Smooth muscle cell (in vitro differentiated cells): ENCODE data around the gene GANC. TPM values are rescaled to one million over a fixed set of nuclear protein-coding genes. Genes with fewer than 3 reads are reported as not detected.
A peak's percentile ranks its signal among the peaks of the same experiment; 100 is the strongest.
"Not testable (repeated sequence)": the region's sequence is repeated elsewhere in the genome, so short reads cannot be mapped to it uniquely, and the experiment has no call there.

ENCODE experiments used
- DNase-seq: peaks from one replicate; lab custom pipeline; 2025; ENCODE audit not compliant: unreplicated experiment; lab: John Stamatoyannopoulos, UW
- H2AFZ ChIP-seq: fragments of 200-600 bp; sonication (generic); 2 replicates; pipeline ENCODE4 v1.6.0; 2016; ENCODE audit warnings: antibody characterized with exemption, low read depth, mild to moderate bottlenecking
- H3F3A ChIP-seq: fragments of 200-600 bp; sonication (generic); 2 replicates; pipeline ENCODE4 v1.6.0; 2017; ENCODE audit warnings: antibody characterized with exemption, low read depth
- H3K27ac ChIP-seq: fragments of 200-600 bp; sonication (generic); 2 replicates; pipeline ENCODE4 v1.5.1; 2016; ENCODE audit warnings: low read depth, mild to moderate bottlenecking
- H3K27me3 ChIP-seq: fragments of 200-600 bp; sonication (generic); 2 replicates; pipeline ENCODE4 v1.6.1; 2016; ENCODE audit warnings: low read depth, mild to moderate bottlenecking
- H3K36me3 ChIP-seq: fragments of 200-600 bp; sonication (generic); 2 replicates; pipeline ENCODE4 v1.5.1; 2016; ENCODE audit warnings: low read depth
- H3K4me1 ChIP-seq: fragments of 200-600 bp; sonication (generic); 2 replicates; pipeline ENCODE4 v1.5.1; 2016; ENCODE audit warnings: low read depth
- H3K4me2 ChIP-seq: fragments of 200-600 bp; sonication (generic); 2 replicates; pipeline ENCODE4 v1.6.0; 2016; ENCODE audit warnings: mild to moderate bottlenecking
- H3K4me3 ChIP-seq: fragments of 200-600 bp; sonication (generic); 2 replicates; pipeline ENCODE4 v1.5.1; 2016; ENCODE audit warnings: mild to moderate bottlenecking
- H3K79me2 ChIP-seq: fragments of 200-600 bp; sonication (generic); 2 replicates; pipeline ENCODE4 v1.6.0; 2016; ENCODE audit warnings: low read depth, mild to moderate bottlenecking
- H3K9ac ChIP-seq: fragments of 200-600 bp; sonication (generic); 2 replicates; pipeline ENCODE4 v1.6.0; 2016; ENCODE audit warnings: low read depth
- H3K9me3 ChIP-seq: fragments of 200-600 bp; sonication (generic); replicated peaks from 2 replicates; pipeline ENCODE4 v1.5.1; 2016; ENCODE audit warnings: low read depth
- H4K20me1 ChIP-seq: fragments of 200-600 bp; sonication (generic); 2 replicates; pipeline ENCODE4 v1.6.0; 2016; ENCODE audit warnings: low read depth
- WGBS: methylation state at CpG from one replicate; pipeline ENCODE4 v1.1.7; 2016; ENCODE audit warnings: low lambda C conversion rate; 5-methylcytosine and 5-hydroxymethylcytosine counted together
- polyA plus RNA-seq: library from polyadenylated mRNA; unstranded; fragments of >200 nt; fragmentation: Nextera tagmentation; extraction: Ambion mirVana; gene quantifications from 2 replicates; pipeline ENCODE4 v1.2.1, GENCODE V29; 2016
- total RNA-seq: library from RNA; depleted of rRNA; stranded (reverse); fragments of >200 nt; gene quantifications from 2 replicates; pipeline ENCODE4 v1.2.3, GENCODE V29; 2014
- TF ChIP-seq, protein P1 (sequence below): fragments of 200-600 bp; sonication (generic); IDR thresholded peaks from 2 replicates; pipeline ENCODE4 v1.5.1; 2017; ENCODE audit warnings: borderline replicate concordance, mild to moderate bottlenecking, antibody characterized with exemption; ENCODE audit not compliant: insufficient read depth, poor library complexity, severe bottlenecking

Gene GANC
- total and polyA plus RNA-seq, 2 experiments from 2014 or later = 12.6 to 13.1 TPM

DNA sequence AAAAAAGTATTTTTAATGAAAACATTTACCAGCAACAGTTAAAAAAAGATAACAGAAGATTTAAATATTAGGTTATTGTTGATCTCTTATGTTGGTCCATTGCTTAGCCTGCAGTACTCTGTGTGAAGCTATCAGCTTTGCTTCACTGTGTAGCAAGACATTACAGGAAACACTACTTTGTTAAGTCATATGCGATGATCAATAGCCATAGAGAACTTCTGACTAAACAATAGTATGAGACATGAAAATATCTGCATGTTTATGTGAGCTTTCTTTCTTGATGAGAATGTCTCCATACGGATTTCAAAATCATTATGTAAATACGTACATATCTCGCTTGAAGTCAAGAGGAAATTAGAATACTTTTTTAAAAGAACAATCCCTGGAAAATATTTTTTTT, 59.3 kb downstream of the GANC start:
- DNase-seq = no peak
- no peak overlapping the region for H2AFZ ChIP-seq
- no peak overlapping the region for H3K4me3 ChIP-seq
- H3K9ac ChIP-seq = no peak overlapping the region
- H3K36me3 ChIP-seq = peaks cover 7% of the 10 kb centered on the region
- no peak overlapping the region for H3K27ac ChIP-seq
- H3K79me2 ChIP-seq = no peaks in the 10 kb centered on the region
- H3K4me1 ChIP-seq = no peaks in the 10 kb centered on the region
- TF ChIP-seq, protein P1, sequence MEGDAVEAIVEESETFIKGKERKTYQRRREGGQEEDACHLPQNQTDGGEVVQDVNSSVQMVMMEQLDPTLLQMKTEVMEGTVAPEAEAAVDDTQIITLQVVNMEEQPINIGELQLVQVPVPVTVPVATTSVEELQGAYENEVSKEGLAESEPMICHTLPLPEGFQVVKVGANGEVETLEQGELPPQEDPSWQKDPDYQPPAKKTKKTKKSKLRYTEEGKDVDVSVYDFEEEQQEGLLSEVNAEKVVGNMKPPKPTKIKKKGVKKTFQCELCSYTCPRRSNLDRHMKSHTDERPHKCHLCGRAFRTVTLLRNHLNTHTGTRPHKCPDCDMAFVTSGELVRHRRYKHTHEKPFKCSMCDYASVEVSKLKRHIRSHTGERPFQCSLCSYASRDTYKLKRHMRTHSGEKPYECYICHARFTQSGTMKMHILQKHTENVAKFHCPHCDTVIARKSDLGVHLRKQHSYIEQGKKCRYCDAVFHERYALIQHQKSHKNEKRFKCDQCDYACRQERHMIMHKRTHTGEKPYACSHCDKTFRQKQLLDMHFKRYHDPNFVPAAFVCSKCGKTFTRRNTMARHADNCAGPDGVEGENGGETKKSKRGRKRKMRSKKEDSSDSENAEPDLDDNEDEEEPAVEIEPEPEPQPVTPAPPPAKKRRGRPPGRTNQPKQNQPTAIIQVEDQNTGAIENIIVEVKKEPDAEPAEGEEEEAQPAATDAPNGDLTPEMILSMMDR = no peak
- H3K4me2 ChIP-seq = no peak overlapping the region
- no peaks in the 10 kb centered on the region for H4K20me1 ChIP-seq
- 94% methylated on average over 4 of the region's 4 CpGs for WGBS
- no peaks in the 10 kb centered on the region for H3F3A ChIP-seq
- no peaks in the 10 kb centered on the region for H3K27me3 ChIP-seq
- peaks cover 5% of the 10 kb centered on the region for H3K9me3 ChIP-seq

DNA sequence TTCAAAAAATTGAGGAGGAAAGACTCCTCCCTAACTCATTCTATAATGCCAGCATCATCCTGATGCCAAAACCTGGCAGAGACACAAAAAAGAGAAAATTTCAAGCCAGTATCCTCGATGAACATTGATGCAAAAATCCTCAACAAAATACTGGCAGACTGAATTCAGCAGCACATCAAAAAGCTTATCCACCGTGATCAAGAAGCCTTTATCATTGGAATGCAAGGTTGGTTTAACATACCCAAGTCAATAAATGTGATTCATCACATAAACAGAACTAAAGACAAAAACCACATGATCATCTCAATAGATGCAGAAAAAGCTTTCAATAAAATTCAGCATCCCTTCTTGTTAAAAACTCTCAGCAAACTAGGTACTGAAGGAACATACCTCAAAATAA, 62.1 kb downstream of the GANC start:
- H3K4me2 ChIP-seq = no peak overlapping the region
- no peak overlapping the region for H2AFZ ChIP-seq
- TF ChIP-seq, protein P1 = no peak
- H3K9me3 ChIP-seq = peaks cover 5% of the 10 kb centered on the region
- H3K9ac ChIP-seq = no peak overlapping the region
- no peak overlapping the region for H3K27ac ChIP-seq
- no peaks in the 10 kb centered on the region for H3F3A ChIP-seq
- H3K4me3 ChIP-seq = no peak overlapping the region
- H3K36me3 ChIP-seq = peaks cover 7% of the 10 kb centered on the region
- no peaks in the 10 kb centered on the region for H3K27me3 ChIP-seq
- H3K79me2 ChIP-seq = no peaks in the 10 kb centered on the region
- no peak for DNase-seq
- H3K4me1 ChIP-seq = peaks cover 4% of the 10 kb centered on the region
- no peaks in the 10 kb centered on the region for H4K20me1 ChIP-seq
- WGBS = 88% methylated on average over 2 of the region's 2 CpGs

DNA sequence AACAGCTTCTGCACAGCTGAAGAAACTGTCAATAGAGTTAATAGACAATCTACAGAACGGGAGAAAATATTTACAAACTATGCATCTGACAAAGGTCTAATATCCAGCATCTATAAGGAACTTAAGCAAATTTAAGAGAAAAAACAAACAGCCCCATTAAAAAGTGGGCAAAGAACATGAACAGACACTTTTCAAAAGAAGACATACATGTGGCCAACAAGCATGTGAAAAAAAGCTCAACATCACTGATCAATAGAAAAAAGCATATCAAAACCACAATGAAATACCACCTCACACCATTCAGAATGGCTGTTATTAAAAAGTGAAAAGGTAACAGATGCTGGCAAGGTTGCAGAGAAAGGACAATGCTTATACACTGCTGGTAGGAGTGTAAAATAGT, 63.6 kb downstream of the GANC start:
- H3K4me1 ChIP-seq, H3K79me2 ChIP-seq, H3K9me3 ChIP-seq, H3K27ac ChIP-seq, H3F3A ChIP-seq, H3K4me3 ChIP-seq, H2AFZ ChIP-seq, H4K20me1 ChIP-seq, H3K27me3 ChIP-seq, H3K9ac ChIP-seq, DNase-seq, H3K36me3 ChIP-seq, H3K4me2 ChIP-seq: not testable (repeated sequence)
- 94% methylated on average over 1 of the region's 1 CpG for WGBS

DNA sequence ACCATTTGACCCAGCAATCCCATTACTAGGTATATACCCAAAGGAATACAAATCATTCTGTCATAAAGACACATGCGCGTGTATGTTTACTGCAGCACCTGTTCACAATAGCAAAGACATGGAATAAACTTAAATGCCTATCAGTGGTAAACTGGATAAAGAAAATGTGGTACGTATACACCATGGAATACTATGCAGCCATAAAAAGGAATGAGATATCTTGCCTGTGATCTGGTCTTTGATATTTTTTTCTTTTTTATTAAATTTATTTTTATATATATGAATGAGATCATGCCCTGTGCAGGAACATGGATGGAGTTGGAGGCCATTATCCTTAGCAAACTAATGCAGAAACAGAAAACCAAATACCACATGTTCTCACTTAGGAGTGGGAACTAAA, 64.1 kb downstream of the GANC start:
- H3K27me3 ChIP-seq, H3K9me3 ChIP-seq, H3K36me3 ChIP-seq, H3K79me2 ChIP-seq, H3F3A ChIP-seq, H3K4me1 ChIP-seq, H3K9ac ChIP-seq, H3K4me3 ChIP-seq, DNase-seq, H3K27ac ChIP-seq, H4K20me1 ChIP-seq, H3K4me2 ChIP-seq, H2AFZ ChIP-seq: not testable (repeated sequence)
- 100% methylated on average over 3 of the region's 3 CpGs for WGBS

DNA sequence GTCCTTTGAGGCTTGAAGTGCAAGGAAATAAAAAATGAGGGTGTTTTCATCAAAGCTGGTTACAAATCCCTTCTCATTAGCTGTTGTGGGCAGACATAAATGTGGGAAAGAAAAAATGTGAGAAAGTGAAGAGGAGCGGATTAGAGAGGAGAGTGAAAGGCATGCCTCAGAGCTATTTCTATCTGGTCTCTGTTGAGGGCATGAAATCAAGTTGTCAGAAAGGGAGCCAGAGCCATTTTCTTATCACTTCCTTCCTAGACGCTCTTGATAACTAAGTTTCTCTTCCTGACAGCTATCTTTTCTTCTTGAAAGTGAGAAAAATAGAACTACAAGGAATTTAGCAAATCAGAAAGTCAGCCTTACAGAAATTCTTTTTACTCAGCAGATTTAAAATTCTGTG, 65.5 kb downstream of the GANC start:
- no peak overlapping the region for H3K9ac ChIP-seq
- peaks cover 5% of the 10 kb centered on the region for H3K9me3 ChIP-seq
- H3K4me3 ChIP-seq = no peak overlapping the region
- H3K4me2 ChIP-seq = peak overlapping the region; percentile 67
- no peaks in the 10 kb centered on the region for H3K27me3 ChIP-seq
- no peak overlapping the region for H3K27ac ChIP-seq
- H3K79me2 ChIP-seq = no peaks in the 10 kb centered on the region
- no peaks in the 10 kb centered on the region for H4K20me1 ChIP-seq
- H3K4me1 ChIP-seq = peaks cover 4% of the 10 kb centered on the region
- no peak overlapping the region for H2AFZ ChIP-seq
- 33% methylated on average over 2 of the region's 2 CpGs for WGBS
- peaks cover 7% of the 10 kb centered on the region for H3K36me3 ChIP-seq
- DNase-seq = no peak
- TF ChIP-seq, protein P1 = no peak
- H3F3A ChIP-seq = no peaks in the 10 kb centered on the region
